ENCODE measurements around the gene RBM26. TPM values are rescaled to one million over a fixed set of nuclear protein-coding genes. Genes with fewer than 3 reads are reported as not detected.

RBM26 gene
- total RNA-seq, 5 donors from 2014 or later (not counting 1 experiment from before 2014, with no cell fraction given), result 76.7 to 97.8 (median 77.9) TPM

DNA sequence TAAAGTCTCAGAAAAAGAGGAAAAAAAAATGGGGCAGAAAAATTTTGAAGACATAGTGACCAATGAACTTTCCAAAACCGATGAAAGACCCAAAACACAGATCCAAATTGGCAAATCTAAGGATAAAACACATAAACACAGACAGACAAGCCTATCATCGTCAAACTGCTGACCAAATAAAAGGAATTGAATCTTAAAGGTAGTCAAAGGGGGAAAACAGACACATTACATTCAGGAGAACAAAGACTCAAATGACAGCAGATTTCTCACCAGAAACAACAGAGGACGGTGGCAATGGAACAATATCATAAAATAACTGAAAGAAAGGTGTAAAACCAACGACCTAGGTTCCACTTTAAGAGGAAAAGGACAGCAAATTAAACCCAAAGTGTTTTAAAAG lies 10.2 kb downstream of the RBM26 start:
- Histone ChIP-seq H3K36me3 (ENCODE audit: control insufficient read depth in 2 of 2, extremely low read depth in 1 of 2, insufficient read depth in 1 of 2, low read length in 1 of 2) (peaks cover 0 to 13% of the 10 kb centered on the region in 2 donors), H3K4me3 (ENCODE audit: control insufficient read depth in 1 of 2, extremely low read depth in 1 of 2, low read length in 1 of 2) (no peak overlapping the region), H3K27me3 (replicated peaks in 1 of 2; ENCODE audit: control insufficient read depth in 2 of 2, extremely low read depth in 1 of 2, insufficient read depth in 2 of 2, low read length in 1 of 2) (no peaks in the 10 kb centered on the region), H3K27ac (ENCODE audit: low read length) (no peak overlapping the region), H3K4me1 (ENCODE audit: control insufficient read depth in 1 of 2, extremely low read depth in 1 of 2, insufficient read depth in 2 of 2, low read length in 2 of 2) (peaks cover 25 to 54% of the 10 kb centered on the region in 2 experiments), H3K9me3 (no peaks in the 10 kb centered on the region)
- Mint-ChIP-seq H3K27me3 (no peaks in the 10 kb centered on the region), H3K4me3 (no peak overlapping the region), H3K9me3 (peaks cover 4 to 5% (median 5%) of the 10 kb centered on the region in 3 donors), H3K36me3 (peaks cover 43% of the 10 kb centered on the region), H3K27ac (peak overlapping the region; percentile 69 to 70), H3K4me1 (peaks cover 50 to 71% (median 69%) of the 10 kb centered on the region in 3 donors)
- no CpG with 5 or more reads among the region's 4 CpGs for WGBS (ENCODE audit: insufficient coverage)
- POLR2A ChIA-PET, result interaction anchor here (0.6 to 0.8 kb wide), 2 partner anchors 41 to 788 kb away, joined by 3 to 4 read pairs; no protein-coding TSS in a partner anchor
- ATAC-seq (replicated peaks in 1 of 4) (no peak), DNase-seq (no peak)
- CTCF ChIA-PET, result no interaction called here

- no peaks in the 10 kb centered on the region for H3K36me3 ChIP-seq (ENCODE audit: control insufficient read depth in 2 of 2, extremely low read depth in 1 of 2, insufficient read depth in 1 of 2, low read length in 1 of 2)
- no peaks in the 10 kb centered on the region for H3K27me3 ChIP-seq (replicated peaks in 1 of 2; ENCODE audit: control insufficient read depth in 2 of 2, extremely low read depth in 1 of 2, insufficient read depth in 2 of 2, low read length in 1 of 2)
- Mint-ChIP-seq H3K27me3 (no peaks in the 10 kb centered on the region), H3K36me3 (peaks cover 26% of the 10 kb centered on the region), H3K4me1 (peaks cover 65 to 78% (median 67%) of the 10 kb centered on the region in 3 donors), H3K4me3 (peak overlapping the region; percentile 75 to 80 (median 78)), H3K27ac (peak overlapping the region; percentile 88 to 92), H3K9me3 (peaks cover 4 to 5% (median 5%) of the 10 kb centered on the region in 3 donors)
- H3K4me3 ChIP-seq (ENCODE audit: control insufficient read depth in 1 of 2, extremely low read depth in 1 of 2, low read length in 1 of 2), result peak overlapping the region; percentile 23 to 66
- ChIA-PET POLR2A (no interaction called here), CTCF (interaction anchor here (1.0 to 2.8 kb wide), 5 partner anchors 9 to 14 kb away, joined by 3 to 23 read pairs (median 4); partner anchors contain the start of gene RBM26 (in 1 of the 2))
- WGBS (ENCODE audit: insufficient coverage), result 14% methylated on average over 10 of the region's 14 CpGs
- peak overlapping the region; percentile 55 for H3K27ac ChIP-seq (ENCODE audit: low read length)
- H3K9me3 ChIP-seq, result no peaks in the 10 kb centered on the region
- ATAC-seq (replicated peaks in 1 of 4) (peak; percentile 79 to 84 (median 81)), DNase-seq (peak; percentile 12 to 73 (median 42))
- peaks cover 25 to 54% of the 10 kb centered on the region in 2 experiments for H3K4me1 ChIP-seq (ENCODE audit: control insufficient read depth in 1 of 2, extremely low read depth in 1 of 2, insufficient read depth in 2 of 2, low read length in 2 of 2)
Measured at GRCh38 chr13:79393564-79394249, 12.3 kb downstream of the RBM26 start.

- Mint-ChIP-seq H3K4me1 (peaks cover 66 to 78% (median 71%) of the 10 kb centered on the region in 3 donors), H3K27ac (peak overlapping the region; percentile 88 to 92), H3K36me3 (peaks cover 22% of the 10 kb centered on the region), H3K27me3 (no peaks in the 10 kb centered on the region), H3K9me3 (peaks cover 4 to 5% (median 5%) of the 10 kb centered on the region in 3 donors), H3K4me3 (peak overlapping the region; percentile 75 to 80 (median 78))
- H3K36me3 ChIP-seq (ENCODE audit: control insufficient read depth in 2 of 2, extremely low read depth in 1 of 2, insufficient read depth in 1 of 2, low read length in 1 of 2), result no peaks in the 10 kb centered on the region
- WGBS (ENCODE audit: insufficient coverage), result 83% methylated on average over 4 of the region's 6 CpGs
- no peaks in the 10 kb centered on the region for H3K27me3 ChIP-seq (replicated peaks in 1 of 2; ENCODE audit: control insufficient read depth in 2 of 2, extremely low read depth in 1 of 2, insufficient read depth in 2 of 2, low read length in 1 of 2)
- CTCF ChIA-PET, result interaction anchor here (0.7 to 2.8 kb wide), 7 partner anchors 10 to 151 kb away, joined by 3 to 24 read pairs (median 10); partner anchors contain the start of gene RBM26 (in 1 of the 2)
- peak overlapping the region; percentile 55 for H3K27ac ChIP-seq (ENCODE audit: low read length)
- H3K4me3 ChIP-seq (ENCODE audit: control insufficient read depth in 1 of 2, extremely low read depth in 1 of 2, low read length in 1 of 2), result peak overlapping the region; percentile 23 to 66
- peaks cover 25 to 51% of the 10 kb centered on the region in 2 experiments for H3K4me1 ChIP-seq (ENCODE audit: control insufficient read depth in 1 of 2, extremely low read depth in 1 of 2, insufficient read depth in 2 of 2, low read length in 2 of 2)
- ATAC-seq (replicated peaks in 1 of 4) (peak; percentile 64 to 68 (median 65)), DNase-seq (peak in 2 of 35 experiments; percentile 11 to 67)
- H3K9me3 ChIP-seq, result no peaks in the 10 kb centered on the region
- POLR2A ChIA-PET, result interaction anchor here in 1 of 2 donors (0.5 to 1.0 kb wide), 3 partner anchors 9 to 114 kb away, joined by 3 to 7 read pairs (median 4); partner anchors contain the start of gene RBM26
Measured at GRCh38 chr13:79392882-79393563, 13.0 kb downstream of the RBM26 start.

DNA sequence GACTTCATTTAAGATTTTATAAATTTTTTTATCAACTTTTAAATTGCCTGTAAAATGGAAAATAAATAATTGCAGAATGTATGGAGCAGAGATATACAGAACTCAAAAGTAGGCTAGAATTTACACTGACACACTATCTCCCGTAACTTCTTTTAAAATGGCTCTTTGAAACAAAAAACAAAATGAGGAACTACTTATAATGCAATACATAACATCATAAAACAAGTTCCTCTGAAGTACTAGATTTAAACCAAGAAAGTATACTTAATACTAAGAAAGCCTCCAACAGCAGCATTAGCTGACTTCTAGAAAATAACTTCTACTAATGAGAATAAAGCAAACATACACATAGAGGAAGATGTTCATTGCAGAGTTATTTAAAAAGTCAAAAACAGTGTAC lies 17.0 kb downstream of the RBM26 start:
- ChIA-PET POLR2A (no interaction called here), CTCF (interaction anchor here in 1 of 2 donors (0.5 kb wide), 1 partner anchor 75 kb away, joined by 4 read pairs; no protein-coding TSS in a partner anchor)
- Mint-ChIP-seq H3K4me3 (peak overlapping the region in 1 of 3 donors; percentile 9), H3K27me3 (no peaks in the 10 kb centered on the region), H3K36me3 (no peaks in the 10 kb centered on the region), H3K9me3 (no peaks in the 10 kb centered on the region), H3K4me1 (peaks cover 76 to 80% (median 78%) of the 10 kb centered on the region in 3 donors), H3K27ac (peak overlapping the region in 1 of 2 donors; percentile 17)
- no peaks in the 10 kb centered on the region for H3K9me3 ChIP-seq
- H3K27ac ChIP-seq (ENCODE audit: low read length), result no peak overlapping the region
- no peak for ATAC-seq (replicated peaks in 1 of 4)
- H3K4me3 ChIP-seq (ENCODE audit: control insufficient read depth in 1 of 2, extremely low read depth in 1 of 2, low read length in 1 of 2), result no peak overlapping the region
- WGBS (ENCODE audit: insufficient coverage), result no CpG with 5 or more reads among the region's 1 CpG
- H3K4me1 ChIP-seq (ENCODE audit: control insufficient read depth in 1 of 2, extremely low read depth in 1 of 2, insufficient read depth in 2 of 2, low read length in 2 of 2), result peaks cover 21 to 49% of the 10 kb centered on the region in 2 experiments
- H3K27me3 ChIP-seq (replicated peaks in 1 of 2; ENCODE audit: control insufficient read depth in 2 of 2, extremely low read depth in 1 of 2, insufficient read depth in 2 of 2, low read length in 1 of 2), result no peaks in the 10 kb centered on the region
- H3K36me3 ChIP-seq (ENCODE audit: control insufficient read depth in 2 of 2, extremely low read depth in 1 of 2, insufficient read depth in 1 of 2, low read length in 1 of 2), result no peaks in the 10 kb centered on the region
- no peak for DNase-seq

- Histone ChIP-seq H3K4me1 (ENCODE audit: control insufficient read depth in 1 of 2, extremely low read depth in 1 of 2, insufficient read depth in 2 of 2, low read length in 2 of 2) (peaks cover 10 to 48% of the 10 kb centered on the region in 2 experiments), H3K9me3 (no peaks in the 10 kb centered on the region), H3K27ac (ENCODE audit: low read length) (no peak overlapping the region), H3K36me3 (ENCODE audit: control insufficient read depth in 2 of 2, extremely low read depth in 1 of 2, insufficient read depth in 1 of 2, low read length in 1 of 2) (no peaks in the 10 kb centered on the region), H3K4me3 (ENCODE audit: control insufficient read depth in 1 of 2, extremely low read depth in 1 of 2, low read length in 1 of 2) (no peak overlapping the region), H3K27me3 (replicated peaks in 1 of 2; ENCODE audit: control insufficient read depth in 2 of 2, extremely low read depth in 1 of 2, insufficient read depth in 2 of 2, low read length in 1 of 2) (no peaks in the 10 kb centered on the region)
- ChIA-PET POLR2A (interaction anchor here (0.5 to 0.6 kb wide), 2 partner anchors 9 to 33 kb away, joined by 4 read pairs; no protein-coding TSS in a partner anchor), CTCF (interaction anchor here in 1 of 2 donors (0.8 kb wide), 1 partner anchor 10 kb away, joined by 3 read pairs; no protein-coding TSS in a partner anchor)
- H3K27me3 Mint-ChIP-seq, result no peaks in the 10 kb centered on the region
- ATAC-seq (replicated peaks in 1 of 4) (no peak), DNase-seq (no peak)
- no peak overlapping the region for H3K27ac Mint-ChIP-seq
- H3K36me3 Mint-ChIP-seq, result peaks cover 4% of the 10 kb centered on the region
- 88% methylated on average over 4 of the region's 4 CpGs for WGBS (ENCODE audit: insufficient coverage)
- no peaks in the 10 kb centered on the region for H3K9me3 Mint-ChIP-seq
- peaks cover 75 to 80% (median 76%) of the 10 kb centered on the region in 3 donors for H3K4me1 Mint-ChIP-seq
- H3K4me3 Mint-ChIP-seq, result peak overlapping the region in 1 of 3 donors; percentile 26
Measured at GRCh38 chr13:79387853-79388252, 18.2 kb downstream of the RBM26 start.
